ENCODE measurements around the gene OSCP1.

DNA sequence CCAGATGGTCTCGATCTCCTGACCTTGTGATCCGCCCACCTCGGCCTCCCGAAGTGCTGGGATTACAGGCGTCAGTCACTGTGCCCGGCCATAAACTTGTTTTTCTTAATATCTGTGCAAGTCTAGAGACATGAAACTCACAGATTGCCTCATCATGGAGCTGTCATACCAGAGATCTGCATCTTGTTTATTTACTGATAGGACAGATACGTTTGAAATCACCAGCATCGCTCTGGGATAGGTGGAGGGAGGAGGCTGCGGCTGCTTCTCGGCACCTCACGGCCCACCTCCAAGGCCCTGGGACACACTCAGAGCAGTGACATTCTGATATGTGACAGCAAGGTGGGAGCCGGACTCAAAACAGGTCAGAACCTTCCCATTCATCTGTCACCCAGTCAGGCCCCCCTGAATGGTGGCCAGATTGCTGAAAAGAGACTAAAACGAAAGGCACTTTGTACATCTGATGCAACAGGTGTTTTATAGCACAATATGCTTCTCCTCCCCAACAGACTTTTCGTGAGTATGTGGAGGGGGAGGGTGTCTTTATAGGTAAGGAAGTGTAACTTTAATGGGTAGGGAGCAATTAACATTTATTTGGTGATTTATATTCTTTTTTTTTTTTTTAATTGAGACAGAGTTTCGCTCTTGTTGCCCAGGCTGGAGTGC is 34.5 kb downstream of the OSCP1 start:
- no peak for TF ChIP-seq CTCF (IDR thresholded peaks at IDR 0.05)
- TF ChIP-seq POLR2A (IDR thresholded peaks at IDR 0.05) = no peak

All from thyroid gland (tissue), 4 donors.